Gastroesophageal sphincter (tissue), 4 donors: Measurements from ENCODE around the gene LMOD3. TPM values are rescaled to one million over a fixed set of nuclear protein-coding genes. Genes with fewer than 3 reads are reported as not detected.

ENCODE experiments used
- ATAC-seq: fragments of 150-250 bp; one replicate; pipeline ENCODE4 v1.9.1; 2016; ENCODE audit warnings: mild to moderate bottlenecking, moderate library complexity
- H3K27ac ChIP-seq, 4 donors: fragments of 200-600 bp; sonication (generic) in 3 of 4; 1 replicate in 3 of 4; 2 replicates in 1 of 4; pipeline ENCODE4 v1.5.1; 2016 to 2019
- H3K27me3 ChIP-seq: fragments of 200-600 bp; sonication (generic); one replicate; pipeline ENCODE4 v1.5.1; 2019
- H3K36me3 ChIP-seq, 2 donors: fragments of 200-600 bp; sonication (generic); one replicate each; pipeline ENCODE4 v1.5.1; 2019; ENCODE audit warnings: control low read depth in 1 of 2
- H3K4me1 ChIP-seq, 3 donors: fragments of 200-600 bp; sonication (generic); 1 replicate in 2 of 3; 2 replicates in 1 of 3; pipeline ENCODE4 v1.5.1; 2016 to 2019; ENCODE audit warnings: control low read depth in 2 of 3
- H3K4me3 ChIP-seq, 2 donors: fragments of 200-600 bp; sonication (generic); one replicate each; pipeline ENCODE4 v1.5.1; 2019; ENCODE audit warnings: mild to moderate bottlenecking in 1 of 2, moderate library complexity in 1 of 2
- H3K9me3 ChIP-seq, 3 donors: fragments of 200-600 bp; sonication (generic); one replicate each; pipeline ENCODE4 v1.5.1; 2017 to 2019; ENCODE audit warnings: control low read depth in 2 of 3
- CTCF ChIP-seq, 4 experiments: fragments of 200-600 bp in 2 of 4; fragments of 450-650 bp in 2 of 4; sonication (generic) in 1 of 4; IDR thresholded peaks; one replicate each; pipeline ENCODE4 v1.5.1; 2017 to 2019; ENCODE audit warnings: antibody characterized with exemption in 4 of 4, mild to moderate bottlenecking in 2 of 4, moderate library complexity in 2 of 4
- EP300 ChIP-seq: sonication (generic); formaldehyde crosslinking; IDR thresholded peaks from one replicate; pipeline ENCODE4 v1.6.1; 2017; ENCODE audit warnings: antibody characterized with exemption, mild to moderate bottlenecking
- POLR2A ChIP-seq, 2 donors: fragments of 450-650 bp; IDR thresholded peaks; one replicate each; pipeline ENCODE4 v1.6.1; 2017; ENCODE audit warnings: antibody characterized with exemption in 2 of 2, mild to moderate bottlenecking in 2 of 2, moderate library complexity in 1 of 2
- POLR2AphosphoS5 ChIP-seq: sonication (generic); formaldehyde crosslinking; IDR thresholded peaks from one replicate; pipeline ENCODE4 v1.6.1; 2017; ENCODE audit warnings: antibody characterized with exemption
- WGBS, 2 donors: methylation state at CpG; one replicate each; pipeline ENCODE4 v1.1.5; 2018; ENCODE audit warnings: low coverage in 1 of 2; 5-methylcytosine and 5-hydroxymethylcytosine counted together
- total RNA-seq, 4 donors: library from RNA; depleted of rRNA; stranded (reverse); fragments of >200 nt; gene quantifications; one replicate each; pipeline ENCODE4 v1.1.0, GENCODE V29; 2016

LMOD3 gene
- total RNA-seq, 4 donors from 2014 or later, result 0.99 to 4.0 (median 2.6) TPM

GRCh38 chr3:69162308-69162980 lies 40.0 kb upstream of the LMOD3 start:
- H3K36me3 ChIP-seq, result no peaks in the 10 kb centered on the region
- H3K27ac ChIP-seq, result no peak overlapping the region
- H3K27me3 ChIP-seq, result no peaks in the 10 kb centered on the region
- TF ChIP-seq EP300 (no peak), POLR2A (IDR thresholded peaks at IDR 0.05) (no peak), CTCF (IDR thresholded peaks at IDR 0.05) (no peak), POLR2AphosphoS5 (no peak)
- H3K9me3 ChIP-seq, result no peaks in the 10 kb centered on the region
- no peaks in the 10 kb centered on the region for H3K4me1 ChIP-seq
- 80 to 81% methylated on average over 2 of the region's 2 CpGs for WGBS, 2 donors
- no peak overlapping the region for H3K4me3 ChIP-seq
- ATAC-seq, result no peak

GRCh38 chr3:69161587-69162307 lies 39.4 kb upstream of the LMOD3 start:
- WGBS, 2 donors, result 36 to 42% methylated on average over 5 of the region's 5 CpGs
- TF ChIP-seq CTCF (IDR thresholded peaks at IDR 0.05) (peak; percentile 90 to 96 (median 92)), EP300 (no peak)
- no peaks in the 10 kb centered on the region for H3K4me1 ChIP-seq

GRCh38 chr3:69160525-69160924 lies 38.1 kb upstream of the LMOD3 start:
- no peaks in the 10 kb centered on the region for H3K27me3 ChIP-seq
- WGBS, 2 donors, result 70 to 72% methylated on average over 1 to 4 of the region's 4 CpGs
- no peak for ATAC-seq
- no peaks in the 10 kb centered on the region for H3K9me3 ChIP-seq
- no peak for TF ChIP-seq EP300
- TF ChIP-seq POLR2A (IDR thresholded peaks at IDR 0.05), result no peak
- no peak for TF ChIP-seq POLR2AphosphoS5
- no peak for TF ChIP-seq CTCF (IDR thresholded peaks at IDR 0.05)
- H3K27ac ChIP-seq, result no peak overlapping the region
- no peaks in the 10 kb centered on the region for H3K4me1 ChIP-seq
- H3K36me3 ChIP-seq, result no peaks in the 10 kb centered on the region
- H3K4me3 ChIP-seq, result no peak overlapping the region

More at GRCh38 chr3:69161587-69162307, 39.4 kb upstream of the LMOD3 start:
- peak; percentile 46 for ATAC-seq
- no peak overlapping the region for H3K4me3 ChIP-seq
- H3K27me3 ChIP-seq, result no peaks in the 10 kb centered on the region
- no peaks in the 10 kb centered on the region for H3K36me3 ChIP-seq
- no peaks in the 10 kb centered on the region for H3K9me3 ChIP-seq
- H3K27ac ChIP-seq, result no peak overlapping the region

- no peaks in the 10 kb centered on the region for H3K4me1 ChIP-seq
- ATAC-seq, result no peak
- H3K27ac ChIP-seq, result no peak overlapping the region
- H3K9me3 ChIP-seq, result no peaks in the 10 kb centered on the region
- no peaks in the 10 kb centered on the region for H3K27me3 ChIP-seq
- TF ChIP-seq POLR2AphosphoS5, result no peak
- TF ChIP-seq CTCF (IDR thresholded peaks at IDR 0.05), result no peak
- no peak for TF ChIP-seq EP300
- no peak for TF ChIP-seq POLR2A (IDR thresholded peaks at IDR 0.05)
- WGBS, 2 donors, result 83 to 90% methylated on average over 2 of the region's 2 CpGs
- H3K36me3 ChIP-seq, result no peaks in the 10 kb centered on the region
- H3K4me3 ChIP-seq, result no peak overlapping the region
These were observed 37.7 kb upstream of the LMOD3 start for GRCh38 chr3:69160107-69160506.

- Histone ChIP-seq H3K4me3 (no peak overlapping the region), H3K27ac (no peak overlapping the region), H3K27me3 (no peaks in the 10 kb centered on the region), H3K36me3 (no peaks in the 10 kb centered on the region), H3K9me3 (no peaks in the 10 kb centered on the region), H3K4me1 (no peaks in the 10 kb centered on the region)
- WGBS, 2 donors, result 92 to 94% methylated on average over 3 of the region's 3 CpGs
- no peak for TF ChIP-seq POLR2AphosphoS5
- TF ChIP-seq POLR2A (IDR thresholded peaks at IDR 0.05), result no peak
- TF ChIP-seq CTCF (IDR thresholded peaks at IDR 0.05), result no peak
- TF ChIP-seq EP300, result no peak
- no peak for ATAC-seq
These were observed 27.2 kb upstream of the LMOD3 start for GRCh38 chr3:69149586-69149985.
